Upper lobe of left lung (tissue), 6 donors: ENCODE data around the gene SREBF1. TPM values are rescaled to one million over a fixed set of nuclear protein-coding genes. Genes with fewer than 3 reads are reported as not detected.

ENCODE experiments used
- ATAC-seq, 2 donors: fragments of 200-7000 bp; cut with Tn5 transposase; one replicate each; pipeline ENCODE4 v1.9.1; 2022; ENCODE audit warnings: mild to moderate bottlenecking in 2 of 2, moderate library complexity in 2 of 2; ENCODE audit not compliant: low FRiP score in 2 of 2
- DNase-seq, 2 donors: peaks; one replicate each; pipeline ENCODE4 v3.0.0-alpha.2; 2019 to 2020
- H3K27ac ChIP-seq, 4 donors: fragments of 200-600 bp; sonication (generic); one replicate each; pipeline ENCODE4 v1.5.1; 2016 to 2019
- H3K27me3 ChIP-seq, 4 donors: fragments of 200-600 bp; sonication (generic); one replicate each; pipeline ENCODE4 v1.5.1; 2017 to 2019
- H3K36me3 ChIP-seq, 4 donors: fragments of 200-600 bp; sonication (generic); one replicate each; pipeline ENCODE4 v1.5.1; 2016 to 2019
- H3K4me1 ChIP-seq, 4 donors: fragments of 200-600 bp; sonication (generic); one replicate each; pipeline ENCODE4 v1.5.1; 2018 to 2019
- H3K4me3 ChIP-seq, 4 donors: fragments of 200-600 bp; sonication (generic); one replicate each; pipeline ENCODE4 v1.5.1; 2017 to 2019; ENCODE audit warnings: mild to moderate bottlenecking in 2 of 4, moderate library complexity in 1 of 4
- H3K9me3 ChIP-seq, 4 donors: fragments of 200-600 bp; sonication (generic); one replicate each; pipeline ENCODE4 v1.5.1; 2018 to 2019
- EP300 ChIP-seq, 4 donors: sonication (generic); formaldehyde crosslinking; IDR thresholded peaks; one replicate each; pipeline ENCODE4 v1.5.1; 2017; ENCODE audit warnings: antibody characterized with exemption in 4 of 4, control low read depth in 2 of 4
- POLR2A ChIP-seq, 4 donors: fragments of 450-650 bp; IDR thresholded peaks; one replicate each; pipeline ENCODE4 v1.5.1; 2016 to 2017; ENCODE audit warnings: antibody characterized with exemption in 4 of 4, mild to moderate bottlenecking in 2 of 4
- POLR2AphosphoS5 ChIP-seq, 2 donors: sonication (generic); formaldehyde crosslinking; IDR thresholded peaks; one replicate each; pipeline ENCODE4 v1.5.1; 2017; ENCODE audit warnings: antibody characterized with exemption in 2 of 2
- WGBS, 2 donors: methylation state at CpG; one replicate each; pipeline ENCODE4 v1.1.5; 2017 to 2018; 5-methylcytosine and 5-hydroxymethylcytosine counted together
- total RNA-seq, 6 donors: library from RNA; depleted of rRNA in 4 of 6; stranded (reverse); fragments of >200 nt in 4 of 6; gene quantifications; one replicate each; pipeline versions ENCODE4 v1.1.0 to v1.2.1, GENCODE V29; 2016 to 2021
- TF ChIP-seq, protein P1 (sequence below), 6 experiments: fragments of 450-650 bp in 4 of 6; fragments of 200-600 bp in 2 of 6; sonication (generic) in 2 of 6; IDR thresholded peaks; one replicate each; pipeline ENCODE4 v1.5.1; 2016 to 2019; ENCODE audit warnings: antibody characterized with exemption in 6 of 6
- donor health status: DM: no; HTN: no; CAD: no; lungs with moderate emphysema.
- donor health status: DM: no; HTN: yes; CAD: no; lungs with severe emphysema.

SREBF1 gene
- total RNA-seq, 6 donors from 2014 or later: 64.2 to 579 (median 123) TPM

DNA sequence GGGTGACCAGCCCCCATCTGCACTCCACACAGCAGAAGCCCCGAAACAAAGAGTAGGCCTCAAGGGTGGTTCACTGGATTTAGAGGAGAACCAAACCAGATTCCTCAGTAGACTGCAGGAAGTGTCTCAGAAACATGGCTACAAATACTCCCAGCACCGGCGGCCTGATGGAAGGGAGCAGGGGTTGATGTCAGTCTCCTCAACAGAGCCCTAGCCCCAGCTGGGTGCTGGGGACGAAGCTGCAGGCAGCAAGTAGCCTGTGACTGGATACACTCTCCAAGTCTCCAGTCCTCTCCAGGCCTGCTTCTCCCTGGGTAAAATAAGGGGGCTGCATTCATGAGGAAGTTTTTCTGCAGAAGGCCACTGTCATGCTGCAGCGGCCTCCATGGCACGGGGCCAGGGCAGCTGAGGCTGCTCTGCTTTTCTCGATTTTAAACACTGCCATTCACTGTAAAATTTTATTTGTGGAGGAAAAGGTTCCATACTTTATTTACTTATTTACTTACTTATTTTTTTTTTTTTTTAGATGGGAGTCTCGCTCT, 36.7 kb upstream of the SREBF1 start:
- Histone ChIP-seq H3K27me3 (no peaks in the 10 kb centered on the region), H3K9me3 (no peaks in the 10 kb centered on the region), H3K4me3 (no peak overlapping the region), H3K36me3 (peaks cover 0 to 10% (median 3%) of the 10 kb centered on the region in 4 donors), H3K4me1 (peaks cover 30 to 40% (median 34%) of the 10 kb centered on the region in 4 donors), H3K27ac (no peak overlapping the region)
- peak in 1 of 2 donors; percentile 50 for DNase-seq
- TF ChIP-seq, protein P1, sequence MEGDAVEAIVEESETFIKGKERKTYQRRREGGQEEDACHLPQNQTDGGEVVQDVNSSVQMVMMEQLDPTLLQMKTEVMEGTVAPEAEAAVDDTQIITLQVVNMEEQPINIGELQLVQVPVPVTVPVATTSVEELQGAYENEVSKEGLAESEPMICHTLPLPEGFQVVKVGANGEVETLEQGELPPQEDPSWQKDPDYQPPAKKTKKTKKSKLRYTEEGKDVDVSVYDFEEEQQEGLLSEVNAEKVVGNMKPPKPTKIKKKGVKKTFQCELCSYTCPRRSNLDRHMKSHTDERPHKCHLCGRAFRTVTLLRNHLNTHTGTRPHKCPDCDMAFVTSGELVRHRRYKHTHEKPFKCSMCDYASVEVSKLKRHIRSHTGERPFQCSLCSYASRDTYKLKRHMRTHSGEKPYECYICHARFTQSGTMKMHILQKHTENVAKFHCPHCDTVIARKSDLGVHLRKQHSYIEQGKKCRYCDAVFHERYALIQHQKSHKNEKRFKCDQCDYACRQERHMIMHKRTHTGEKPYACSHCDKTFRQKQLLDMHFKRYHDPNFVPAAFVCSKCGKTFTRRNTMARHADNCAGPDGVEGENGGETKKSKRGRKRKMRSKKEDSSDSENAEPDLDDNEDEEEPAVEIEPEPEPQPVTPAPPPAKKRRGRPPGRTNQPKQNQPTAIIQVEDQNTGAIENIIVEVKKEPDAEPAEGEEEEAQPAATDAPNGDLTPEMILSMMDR (IDR thresholded peaks at IDR 0.05): no peak
- no peak for TF ChIP-seq EP300 (IDR thresholded peaks at IDR 0.05)
- ATAC-seq: no peak
- 75 to 76% methylated on average over 5 to 8 of the region's 8 CpGs for WGBS, 2 donors

DNA sequence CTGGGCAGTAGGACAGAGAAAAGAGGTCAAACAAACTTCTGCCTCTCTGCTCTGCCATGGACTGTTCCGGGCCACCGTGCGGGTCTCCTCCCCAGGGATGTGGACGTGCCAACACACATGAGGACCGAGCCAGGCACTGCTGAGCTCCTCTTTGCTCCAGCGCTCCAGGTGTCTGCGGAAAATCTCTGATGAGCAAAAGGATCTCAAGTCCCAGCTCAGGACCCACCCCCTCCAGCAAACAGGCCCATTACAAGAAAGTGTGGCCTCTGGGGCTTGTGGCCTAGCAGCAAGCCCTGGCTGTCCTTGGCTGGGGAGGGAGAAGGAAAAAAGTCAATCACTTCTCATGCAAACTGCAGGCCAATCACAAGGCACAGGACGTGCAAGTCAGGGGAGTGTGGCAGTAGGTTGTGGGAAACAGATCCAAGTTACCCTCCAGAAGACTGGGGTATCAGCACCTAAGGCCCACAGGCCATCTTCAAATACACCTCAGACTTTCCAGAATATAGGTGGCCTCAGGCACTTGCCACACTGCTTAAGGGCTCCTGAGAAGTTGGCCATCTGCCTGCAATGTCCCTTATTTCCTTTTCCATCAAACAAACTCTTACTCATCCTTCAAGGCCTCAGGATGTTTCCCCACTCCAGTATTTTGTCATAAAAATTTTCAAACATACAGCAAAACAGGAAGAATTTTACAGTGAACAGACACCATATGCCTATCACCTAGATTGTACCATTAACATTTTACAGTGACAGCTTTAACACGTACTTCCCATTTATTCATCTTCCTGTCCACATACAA, 36.0 kb upstream of the SREBF1 start:
- Histone ChIP-seq H3K27ac (no peak overlapping the region), H3K27me3 (no peaks in the 10 kb centered on the region), H3K4me3 (no peak overlapping the region), H3K36me3 (peaks cover 0 to 15% (median 6%) of the 10 kb centered on the region in 4 donors), H3K9me3 (no peaks in the 10 kb centered on the region), H3K4me1 (peaks cover 27 to 40% (median 34%) of the 10 kb centered on the region in 4 donors)
- ATAC-seq (no peak), DNase-seq (peak in 1 of 2 donors; percentile 42)
- 89 to 95% methylated on average over 8 to 9 of the region's 9 CpGs for WGBS, 2 donors
- TF ChIP-seq EP300 (IDR thresholded peaks at IDR 0.05) (no peak), POLR2AphosphoS5 (IDR thresholded peaks at IDR 0.05) (no peak), POLR2A (IDR thresholded peaks at IDR 0.05) (no peak)
- TF ChIP-seq, protein P1 (IDR thresholded peaks at IDR 0.05): no peak

DNA sequence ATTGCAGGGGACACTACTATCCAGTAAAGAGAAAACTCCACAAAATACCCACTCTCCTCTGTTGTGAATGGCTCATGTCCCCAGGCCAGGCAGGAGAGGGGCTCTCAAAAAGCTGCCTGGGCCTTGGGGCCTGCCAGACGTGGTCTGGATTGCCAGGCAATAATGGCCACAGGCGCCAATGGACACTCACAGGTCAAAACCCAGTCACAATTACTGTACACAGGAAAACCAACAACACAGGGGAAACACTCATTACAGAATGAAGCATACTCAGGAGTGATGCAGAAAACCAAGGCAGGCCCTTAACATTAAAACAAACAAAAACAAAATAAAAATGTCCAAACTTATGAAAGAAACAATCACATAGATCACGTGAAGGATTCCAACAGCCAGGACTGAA, 35.1 kb upstream of the SREBF1 start:
- TF ChIP-seq, protein P1 (IDR thresholded peaks at IDR 0.05): no peak
- TF ChIP-seq POLR2A (IDR thresholded peaks at IDR 0.05) (no peak), POLR2AphosphoS5 (IDR thresholded peaks at IDR 0.05) (no peak), EP300 (IDR thresholded peaks at IDR 0.05) (no peak)
- no peaks in the 10 kb centered on the region for H3K9me3 ChIP-seq
- no peaks in the 10 kb centered on the region for H3K27me3 ChIP-seq
- peaks cover 21 to 37% (median 27%) of the 10 kb centered on the region in 4 donors for H3K4me1 ChIP-seq
- DNase-seq: no peak
- no peak for ATAC-seq
- H3K36me3 ChIP-seq: peaks cover 0 to 24% (median 10%) of the 10 kb centered on the region in 4 donors
- H3K27ac ChIP-seq: no peak overlapping the region
- 82 to 87% methylated on average over 3 of the region's 3 CpGs for WGBS, 2 donors
- no peak overlapping the region for H3K4me3 ChIP-seq

DNA sequence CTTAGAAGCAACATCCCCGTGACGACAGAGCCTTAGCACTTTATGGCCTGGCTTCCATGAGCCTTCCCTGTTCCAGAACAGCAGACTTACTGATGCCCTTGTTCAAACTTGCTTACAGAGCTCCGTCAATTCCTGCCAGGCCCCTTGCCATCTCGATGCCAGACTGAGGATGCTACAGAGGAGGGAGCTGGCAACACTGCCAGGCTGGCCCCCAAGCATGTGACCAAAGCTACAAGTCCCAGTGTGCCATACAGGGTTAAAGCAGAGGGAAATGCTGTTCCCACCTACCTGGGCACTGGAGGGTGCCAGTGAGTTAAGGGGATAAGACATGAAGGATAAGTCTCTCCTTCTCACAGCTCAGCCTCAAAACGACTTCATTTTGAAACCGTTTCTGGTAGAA, 33.5 kb upstream of the SREBF1 start:
- Histone ChIP-seq H3K27me3 (no peaks in the 10 kb centered on the region), H3K4me1 (peaks cover 9 to 25% (median 14%) of the 10 kb centered on the region in 4 donors), H3K27ac (no peak overlapping the region), H3K4me3 (no peak overlapping the region), H3K9me3 (no peaks in the 10 kb centered on the region), H3K36me3 (peaks cover 0 to 29% (median 14%) of the 10 kb centered on the region in 4 donors)
- TF ChIP-seq, protein P1 (IDR thresholded peaks at IDR 0.05): no peak
- TF ChIP-seq EP300 (IDR thresholded peaks at IDR 0.05): no peak
- TF ChIP-seq POLR2A (IDR thresholded peaks at IDR 0.05): no peak
- TF ChIP-seq POLR2AphosphoS5 (IDR thresholded peaks at IDR 0.05): no peak
- WGBS, 2 donors: 73 to 79% methylated on average over 6 of the region's 6 CpGs
- no peak for ATAC-seq
- no peak for DNase-seq
